Left forelimb (tissue), 1 donor: ENCODE data around the gene WBP4.
A peak's percentile ranks its signal among the peaks of the same experiment; 100 is the strongest.
"Not testable (repeated sequence)": the region's sequence is repeated elsewhere in the genome, so short reads cannot be mapped to it uniquely, and the experiment has no call there.

Source experiments
- DNase-seq: peaks from one replicate; pipeline ENCODE4 v3.0.0-alpha.2; 2018; ENCODE audit warnings: low spot score

WBP4 gene, protein sequence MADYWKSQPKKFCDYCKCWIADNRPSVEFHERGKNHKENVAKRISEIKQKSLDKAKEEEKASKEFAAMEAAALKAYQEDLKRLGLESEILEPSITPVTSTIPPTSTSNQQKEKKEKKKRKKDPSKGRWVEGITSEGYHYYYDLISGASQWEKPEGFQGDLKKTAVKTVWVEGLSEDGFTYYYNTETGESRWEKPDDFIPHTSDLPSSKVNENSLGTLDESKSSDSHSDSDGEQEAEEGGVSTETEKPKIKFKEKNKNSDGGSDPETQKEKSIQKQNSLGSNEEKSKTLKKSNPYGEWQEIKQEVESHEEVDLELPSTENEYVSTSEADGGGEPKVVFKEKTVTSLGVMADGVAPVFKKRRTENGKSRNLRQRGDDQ

DNA sequence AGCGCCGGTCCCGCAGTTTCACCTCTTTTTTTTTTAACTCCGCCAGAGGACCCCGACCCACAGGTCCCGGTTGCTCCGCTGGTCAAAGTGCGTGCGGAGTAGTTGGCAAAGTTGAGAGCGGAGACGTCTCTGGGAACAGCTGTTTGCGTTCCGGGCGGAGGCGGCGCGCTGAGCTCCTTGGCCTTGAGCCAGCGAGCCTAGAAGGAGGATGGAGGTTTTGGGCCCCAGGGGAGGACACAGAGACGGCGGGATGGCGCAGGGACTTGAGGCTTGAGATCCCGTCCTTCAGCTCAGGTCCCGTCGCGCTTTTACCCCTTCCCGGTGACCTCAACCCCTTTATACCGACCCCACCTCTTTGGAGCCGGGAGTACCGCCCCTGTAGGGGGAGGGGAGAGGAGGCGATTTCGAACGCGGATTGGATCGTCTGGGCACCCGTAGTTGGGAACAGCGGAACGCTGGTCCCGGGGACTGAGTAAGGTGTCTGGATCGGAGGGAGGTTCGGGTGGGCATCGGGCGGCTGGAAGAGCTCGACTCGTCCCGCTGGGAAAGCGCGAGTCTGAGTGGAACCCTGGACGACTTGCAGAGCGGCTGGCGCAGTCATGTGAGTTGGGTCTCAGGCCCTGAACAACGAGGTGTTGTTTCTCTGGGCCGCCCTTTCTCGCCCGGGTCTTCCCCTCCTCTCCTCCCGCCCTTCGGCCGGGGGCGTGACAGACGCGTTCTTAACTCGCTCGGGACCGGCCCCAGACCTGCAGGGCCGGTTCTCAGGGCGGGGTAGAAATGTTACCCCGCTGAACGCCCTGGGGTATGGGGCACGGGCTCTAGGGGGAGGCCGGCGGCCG is at the start of gene WBP4:
Gene WBP4, plus strand, starts transcription at position 435 of the 839 bp plus-strand sequence. Its CDS starts 165 bp downstream, at position 600.
- DNase-seq: peak; percentile 96

DNA sequence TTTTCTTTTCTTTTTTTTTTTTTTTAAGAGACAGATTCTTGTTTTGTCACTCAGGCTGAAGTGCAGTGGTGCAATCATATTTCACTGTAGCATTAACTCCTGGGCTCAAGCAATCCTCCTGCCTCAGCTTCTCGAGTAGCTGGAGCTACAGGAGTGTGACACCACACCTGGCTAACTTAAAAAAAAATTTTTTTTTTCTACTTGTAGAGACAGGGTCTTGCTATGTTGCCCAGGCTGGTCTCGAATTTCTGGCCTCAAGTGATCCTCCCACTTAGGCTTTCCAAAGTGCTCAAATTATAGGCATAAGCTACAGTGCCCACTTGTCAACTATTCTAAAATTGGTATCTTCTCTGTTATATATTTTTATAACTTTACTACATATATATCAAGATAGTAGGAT is 48.8 kb upstream of the WBP4 start:
- no peak for DNase-seq

DNA sequence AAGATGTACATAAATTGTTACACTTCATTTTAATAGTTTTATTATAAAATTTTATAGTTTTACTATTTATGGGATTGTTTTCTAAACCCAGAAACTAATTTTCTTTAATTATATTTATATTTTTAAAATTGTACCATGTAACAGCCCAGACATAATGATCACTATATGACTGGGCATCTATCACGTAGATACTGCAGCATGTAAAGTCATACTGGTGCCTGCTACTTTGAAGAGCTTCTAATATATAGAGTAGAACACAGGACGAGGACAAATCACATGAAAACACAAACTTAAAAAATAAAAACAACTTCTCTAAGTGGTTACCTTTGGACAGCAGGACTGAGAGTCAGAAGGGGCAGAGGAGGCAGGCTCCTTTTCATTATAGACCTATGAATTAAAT is 47.5 kb upstream of the WBP4 start:
- DNase-seq: no peak

DNA sequence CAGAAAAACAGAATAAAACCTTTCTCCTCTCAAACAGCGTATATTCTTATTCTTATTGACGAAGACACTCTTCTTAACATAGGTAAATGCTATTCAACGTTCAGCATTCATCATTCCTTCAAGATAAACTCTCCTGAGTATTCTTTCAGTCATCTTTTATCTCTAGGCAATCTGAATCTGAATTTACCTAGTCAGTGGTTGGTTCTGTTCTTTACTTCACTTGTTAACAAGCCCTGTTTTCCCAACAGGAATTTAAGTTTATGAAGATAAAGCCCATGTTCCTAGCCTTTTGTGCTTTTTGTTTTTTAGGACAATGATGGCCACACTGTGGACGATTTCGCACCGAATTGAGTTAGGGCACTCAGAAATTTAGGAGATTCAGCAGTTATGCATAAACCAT is 45.4 kb upstream of the WBP4 start:
- DNase-seq: no peak

DNA sequence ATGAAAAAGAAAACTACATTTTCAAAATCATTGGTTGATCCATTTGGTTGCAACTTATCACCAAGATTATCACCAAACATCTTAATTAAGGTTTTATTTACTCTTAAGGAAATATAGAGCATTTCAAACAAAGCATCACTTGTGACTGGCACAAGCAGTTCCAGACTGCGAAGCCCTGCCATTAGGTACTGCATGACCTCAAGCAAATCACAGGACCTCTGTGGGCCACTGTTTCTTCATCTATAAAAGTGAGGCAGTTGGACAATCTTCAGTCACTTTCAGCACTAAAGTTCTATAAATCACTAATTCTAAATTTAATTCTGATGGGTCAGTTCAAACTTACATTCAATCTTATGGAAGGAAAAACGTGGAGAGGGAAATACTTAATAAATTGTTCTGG is 44.1 kb upstream of the WBP4 start:
- no peak for DNase-seq

DNA sequence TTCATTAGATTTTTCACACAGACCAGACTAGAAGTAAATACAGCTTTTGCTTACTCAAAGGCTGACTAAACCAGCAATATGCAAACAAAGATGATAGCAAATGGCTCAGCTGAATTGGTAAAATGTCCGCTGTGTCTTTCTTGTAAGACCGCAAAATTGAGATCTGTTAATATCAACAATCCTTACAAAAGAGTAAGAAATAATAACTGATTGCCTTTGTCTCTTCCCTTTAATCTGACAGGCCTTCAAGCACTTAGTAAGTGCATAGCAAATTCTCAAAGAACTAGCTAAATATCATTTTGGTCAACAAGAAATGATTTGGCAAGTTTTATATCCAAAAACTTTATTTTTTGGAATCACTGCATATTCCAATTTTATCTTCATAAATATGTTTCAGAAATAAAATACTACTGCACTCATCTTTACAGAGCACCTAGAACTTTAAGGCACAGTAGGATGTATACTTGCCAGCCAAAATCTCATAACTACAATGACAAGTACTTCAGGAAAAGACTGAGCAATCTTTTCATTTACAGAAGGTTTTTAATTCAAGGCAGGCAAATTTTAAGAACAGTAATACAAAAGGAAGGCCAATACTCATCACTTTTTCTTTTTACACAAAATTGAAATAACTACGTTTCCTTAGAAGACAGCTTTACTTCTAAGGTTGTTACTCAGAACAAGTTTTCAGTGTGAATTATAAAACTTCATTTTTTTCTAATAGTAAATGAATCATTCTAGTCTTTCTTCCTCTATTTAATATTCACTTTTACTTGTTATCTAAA is 43.3 kb upstream of the WBP4 start:
- DNase-seq: no peak

DNA sequence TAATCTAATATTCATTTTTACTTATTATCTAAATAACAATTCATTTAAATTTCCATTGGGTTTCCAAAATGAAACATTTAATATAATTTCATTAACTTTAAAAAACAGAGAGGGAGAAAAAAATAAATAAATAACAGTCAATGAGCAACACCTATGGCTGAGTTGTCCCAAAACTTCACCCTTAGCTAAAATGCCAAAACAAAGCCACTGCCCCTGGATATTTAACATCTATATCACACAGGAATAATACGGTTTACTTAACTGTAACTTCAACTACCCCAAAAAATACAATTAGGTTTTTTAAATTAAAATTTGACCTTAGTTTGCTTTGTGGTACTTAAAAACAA is 42.7 kb upstream of the WBP4 start:
- no peak for DNase-seq

DNA sequence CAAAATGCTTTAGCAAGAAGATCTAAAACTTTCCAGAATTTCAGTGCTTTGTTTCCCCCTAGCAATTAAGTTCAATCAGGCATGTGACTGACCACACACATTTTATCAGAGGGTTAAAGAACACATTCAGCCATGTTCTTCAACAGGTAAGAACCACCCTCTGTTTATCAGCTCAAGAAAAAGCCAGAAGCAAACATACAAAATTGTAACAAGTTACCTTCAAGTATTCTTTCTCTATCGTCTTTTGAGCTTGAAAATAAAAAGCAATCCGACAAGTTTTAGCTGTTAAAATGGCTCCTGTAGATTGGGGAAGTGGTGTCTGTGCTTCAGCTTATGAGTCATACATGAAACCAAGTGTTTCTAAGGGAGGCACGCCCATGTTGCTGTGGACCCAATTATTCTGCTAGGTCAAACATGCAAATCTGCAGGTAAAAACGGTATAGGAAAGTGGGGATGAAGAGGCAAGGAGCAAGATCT is 42.3 kb upstream of the WBP4 start, which contains the start of gene ELF1:
Gene ELF1, minus strand, starts transcription at position 306 of the 477 bp plus-strand sequence. CDS start 37,262 bp downstream, outside the sequence.
- DNase-seq: no peak

DNA sequence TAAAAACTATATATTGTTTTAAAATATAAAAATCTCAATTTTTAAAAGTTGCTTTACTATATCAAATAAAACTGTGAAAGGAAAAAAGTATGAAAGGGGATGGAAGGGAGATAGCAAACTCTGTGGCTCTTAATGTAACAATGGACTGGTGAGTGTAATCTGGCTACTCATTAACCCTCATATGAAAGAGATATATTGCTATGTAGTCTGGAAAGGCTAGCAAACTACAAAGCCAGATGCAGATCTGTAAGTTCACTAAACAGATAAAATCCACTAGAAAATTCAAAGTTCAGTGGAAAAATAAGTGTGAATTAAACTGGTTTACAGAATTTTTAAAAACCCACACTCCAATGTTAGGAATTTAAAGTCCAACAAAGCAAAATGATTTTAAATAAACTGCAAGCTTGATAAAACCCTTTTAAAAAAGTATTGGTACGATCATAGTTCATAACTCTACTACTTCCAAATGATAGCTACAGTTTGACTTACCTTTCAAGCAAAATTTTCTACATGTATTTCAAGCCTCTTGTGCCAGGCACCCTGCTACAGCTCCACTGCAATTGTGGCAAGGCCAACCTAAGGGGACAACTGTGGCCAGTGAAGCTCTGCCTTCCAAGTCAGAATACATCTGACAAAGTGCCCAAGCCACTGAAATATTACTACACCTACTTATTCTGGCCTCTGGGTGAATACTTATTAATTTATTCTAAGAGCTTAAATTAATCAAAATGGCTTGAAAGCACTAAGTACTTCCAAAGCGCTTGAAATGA is 41.5 kb upstream of the WBP4 start:
- DNase-seq: no peak

DNA sequence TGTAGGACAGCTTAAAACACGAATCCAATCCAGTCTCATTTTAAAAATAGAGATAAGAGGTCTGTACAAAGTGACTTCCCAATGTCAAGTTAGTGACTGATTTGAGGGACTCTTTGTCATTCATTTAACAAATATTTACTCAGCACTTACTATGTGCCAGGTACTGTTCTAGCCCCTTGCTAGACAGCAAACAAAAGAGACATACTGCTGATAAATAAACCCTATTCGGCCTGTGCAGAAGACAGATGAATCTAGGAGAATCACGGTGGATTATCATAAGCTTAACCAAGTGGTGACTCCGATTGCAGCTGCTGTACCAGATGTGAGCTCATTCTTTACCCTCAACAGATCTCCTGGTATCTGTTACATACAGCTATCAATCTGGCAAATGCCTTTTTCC is 35.8 kb upstream of the WBP4 start:
- DNase-seq: no peak

DNA sequence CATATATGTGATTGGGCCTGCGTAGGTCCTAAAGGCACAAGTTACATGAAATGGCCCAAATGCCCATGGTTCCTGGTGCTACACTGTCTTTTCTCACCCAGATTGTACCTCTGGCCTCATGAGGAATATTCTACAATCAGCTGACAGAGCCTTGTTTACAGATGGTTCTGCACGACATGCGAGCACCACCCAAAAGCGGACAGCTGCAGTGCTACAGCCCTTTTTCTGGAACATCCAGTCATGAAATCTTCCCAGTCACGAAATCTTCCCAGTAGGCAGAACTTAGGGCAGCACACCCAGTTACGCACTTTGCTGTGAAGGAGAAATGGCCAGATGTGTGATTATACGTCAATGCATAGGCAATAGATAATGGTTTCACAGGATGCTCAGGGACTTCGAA is 34.5 kb upstream of the WBP4 start:
- no peak for DNase-seq

DNA sequence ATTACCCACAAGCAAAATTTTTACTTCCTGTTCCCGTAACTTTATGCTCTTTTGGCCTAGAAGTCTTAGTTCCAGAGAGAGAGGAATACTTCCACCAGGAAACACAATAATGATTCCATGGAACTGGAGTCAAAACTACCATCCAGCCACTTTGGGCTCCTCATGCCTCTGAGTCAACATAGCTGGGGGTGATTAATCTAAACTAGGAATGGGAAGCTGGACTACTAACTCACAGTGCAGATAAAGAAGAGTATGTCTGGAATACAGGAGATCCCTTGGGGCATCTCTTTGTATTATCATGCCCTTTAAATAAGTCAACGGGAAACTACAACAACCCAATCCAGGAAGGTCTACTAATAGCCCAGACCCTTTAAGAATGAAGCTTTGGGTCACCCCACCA is 33.3 kb upstream of the WBP4 start:
- DNase-seq: no peak

DNA sequence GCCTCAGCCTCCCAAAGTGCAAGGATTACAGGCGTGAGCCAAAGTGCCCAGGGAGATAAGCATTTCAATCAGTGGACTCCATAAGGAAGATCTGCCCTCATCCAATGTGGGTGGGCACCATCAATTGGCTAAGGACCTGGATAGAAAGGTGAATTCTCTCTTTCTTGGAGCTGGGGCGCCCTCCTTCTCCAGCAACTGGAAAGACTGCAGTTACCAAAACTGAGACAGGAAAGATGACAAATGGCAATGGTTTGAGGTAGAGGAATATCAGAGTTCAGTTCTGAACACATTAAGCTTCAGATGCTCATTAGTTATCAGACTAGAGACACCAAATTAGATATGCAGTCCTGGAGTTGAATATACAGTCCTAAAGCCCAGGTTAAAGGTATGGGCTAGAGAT is 31.7 kb upstream of the WBP4 start:
- no peak for DNase-seq

DNA sequence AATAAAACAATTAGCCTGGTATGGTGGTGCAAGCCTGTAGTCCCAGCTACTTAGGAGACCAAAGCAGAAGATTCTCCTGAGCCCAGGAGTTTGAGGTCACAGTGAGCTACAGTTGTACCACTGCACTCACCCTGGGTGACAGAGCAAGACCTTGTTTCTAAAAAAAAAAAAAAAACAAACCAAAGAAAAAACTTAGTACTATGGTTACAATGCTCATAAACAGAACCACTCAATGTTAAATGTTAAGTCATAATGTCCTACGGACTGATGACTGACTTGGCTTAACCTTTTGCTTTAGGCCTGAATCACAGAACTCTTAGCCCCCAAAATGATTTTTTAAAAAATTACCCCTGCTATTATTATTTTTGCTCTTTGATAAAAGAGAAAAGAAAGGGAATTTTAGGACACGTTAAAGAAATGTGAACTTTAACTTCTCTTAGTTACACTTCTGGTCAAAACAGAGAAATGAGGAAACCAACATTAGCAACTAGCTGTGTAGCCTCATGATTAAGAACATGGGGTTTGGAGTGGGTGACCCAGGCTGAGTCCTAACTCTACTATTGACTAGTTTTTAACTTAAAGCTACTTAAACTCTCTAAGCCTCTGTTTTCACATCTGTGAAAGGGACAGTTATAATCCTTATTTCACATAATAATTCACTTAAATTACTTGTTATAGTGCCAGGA is 28.5 kb upstream of the WBP4 start:
- no peak for DNase-seq

DNA sequence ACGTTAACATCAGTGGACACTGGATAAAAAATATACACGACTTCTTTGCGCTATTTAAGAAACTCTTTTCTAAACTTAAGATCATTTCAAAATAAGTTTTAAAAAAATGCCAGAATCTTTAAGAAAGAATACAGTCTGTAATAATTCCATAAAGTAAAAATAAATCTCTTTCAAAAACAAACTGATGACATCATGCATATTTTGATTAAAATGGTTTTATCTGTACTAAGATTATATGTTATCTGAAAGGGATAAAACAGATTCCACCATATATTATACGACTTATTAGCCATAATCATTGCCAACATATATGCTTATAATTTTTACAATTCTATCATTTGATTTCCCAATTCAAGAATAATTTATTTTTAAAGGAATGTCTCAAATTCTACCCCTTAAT is 26.9 kb upstream of the WBP4 start:
- no peak for DNase-seq

DNA sequence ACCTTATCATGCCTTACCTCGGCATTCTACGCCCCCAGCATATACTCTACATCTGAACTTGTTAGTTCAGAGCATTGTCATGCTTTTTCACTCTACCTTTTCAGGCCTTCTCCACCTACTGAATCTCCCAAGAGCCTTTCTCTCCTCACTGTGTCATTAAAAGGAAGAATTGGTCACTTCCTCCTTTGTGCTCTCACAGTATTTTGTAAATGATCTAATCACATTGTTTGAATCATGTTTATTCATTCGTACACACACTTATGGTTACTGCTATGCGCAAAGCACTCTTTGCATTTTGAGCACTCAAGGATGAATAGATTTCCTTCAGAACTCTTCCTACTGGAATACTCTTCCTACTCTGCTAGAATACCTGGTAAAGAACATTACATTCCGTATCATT is 26.4 kb upstream of the WBP4 start:
- DNase-seq: no peak

DNA sequence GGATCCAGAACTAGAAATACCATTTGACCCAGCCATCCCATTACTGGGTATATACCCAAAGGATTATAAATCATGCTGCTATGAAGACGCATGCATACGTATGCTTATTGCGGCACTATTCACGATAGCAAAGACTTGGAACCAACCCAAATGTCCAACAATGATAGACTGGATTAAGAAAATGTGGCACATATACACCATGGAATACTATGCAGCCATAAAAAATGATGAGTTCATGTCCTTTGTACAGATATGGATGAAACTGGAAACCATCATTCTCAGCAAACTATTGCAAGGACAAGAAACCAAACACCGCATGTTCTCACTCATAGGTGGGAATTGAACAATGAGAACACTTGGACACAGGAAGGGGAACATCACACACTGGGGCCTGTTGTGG is 24.8 kb upstream of the WBP4 start:
- not testable (repeated sequence) for DNase-seq

DNA sequence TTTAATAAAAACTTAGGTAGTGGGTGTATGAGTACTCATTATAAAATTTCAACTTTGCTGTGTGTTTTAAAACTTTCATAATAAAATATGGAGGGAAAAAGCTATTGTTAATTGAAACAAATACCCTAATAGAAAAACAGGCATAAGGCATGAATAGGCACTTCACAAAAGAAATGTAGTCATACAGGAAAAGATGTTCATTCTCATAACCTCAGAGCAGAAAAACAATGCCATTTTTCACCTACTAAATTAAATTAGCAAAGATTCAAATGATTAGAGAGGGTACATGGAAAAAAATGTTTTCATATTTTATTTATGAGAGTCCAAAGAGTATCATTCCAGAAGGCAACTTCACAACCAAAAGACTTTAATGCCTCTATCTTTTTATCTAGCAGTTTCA is 21.6 kb upstream of the WBP4 start:
- DNase-seq: no peak

DNA sequence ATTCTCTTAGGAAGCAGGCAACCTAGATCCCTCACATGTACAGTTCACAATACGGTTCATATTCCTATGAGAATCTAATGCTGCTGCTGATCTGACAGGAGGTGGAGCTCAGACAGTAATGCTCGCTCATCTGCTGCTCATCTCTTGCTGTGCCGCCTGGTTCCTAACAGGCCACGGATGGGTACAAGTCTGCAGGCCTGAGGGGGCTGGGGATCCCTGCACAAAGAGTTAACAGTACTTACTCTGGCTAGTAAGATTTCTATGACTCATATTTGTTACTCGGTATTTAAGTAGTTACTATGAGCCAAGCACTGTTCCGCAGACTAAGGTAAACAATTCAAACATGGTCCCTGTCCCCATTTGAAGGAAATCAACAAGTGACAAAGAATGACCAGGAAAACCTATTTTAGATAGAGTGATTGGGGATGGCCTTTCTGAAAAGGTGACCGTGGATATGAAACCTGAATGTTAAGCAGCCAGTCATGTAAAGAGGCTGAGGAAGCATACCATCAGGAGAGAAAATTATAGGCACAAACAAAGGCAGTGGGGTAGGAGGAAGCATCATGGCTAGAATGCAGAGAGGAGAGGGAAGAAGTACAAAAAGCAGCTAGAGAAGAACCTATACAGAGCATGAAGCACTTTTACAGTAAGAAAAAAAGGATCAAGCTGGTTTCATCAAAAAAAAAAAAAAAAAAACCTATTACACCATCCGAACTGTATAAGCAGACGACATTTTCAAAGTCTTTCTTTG is 20.6 kb upstream of the WBP4 start:
- no peak for DNase-seq

DNA sequence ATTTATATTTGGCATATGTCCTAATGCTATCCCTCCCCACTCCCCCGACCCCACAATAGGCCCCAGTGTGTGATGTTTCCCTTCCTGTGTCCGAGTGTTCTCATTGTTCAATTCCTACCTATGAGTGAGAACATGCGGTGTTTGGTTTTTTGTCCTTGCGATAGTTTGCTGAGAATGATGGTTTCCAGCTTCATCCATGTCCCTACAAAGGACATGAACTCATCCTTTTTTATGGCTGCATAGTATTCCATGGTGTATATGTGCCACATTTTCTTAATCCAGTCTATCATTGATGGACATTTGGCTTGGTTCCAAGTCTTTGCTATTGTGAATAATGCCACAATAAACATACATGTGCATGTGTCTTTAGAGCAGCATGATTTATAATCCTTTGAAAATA is 18.9 kb upstream of the WBP4 start:
- not testable (repeated sequence) for DNase-seq
